ENCODE results near the gene IGFBP1.

The IGFBP1 gene

GRCh38 chr7:45937301-45937700 lies 49.0 kb downstream of the IGFBP1 start:
- no peak overlapping the region for H2BK120ac ChIP-seq (ENCODE audit: low read depth, low read length)
- H3K4me3 ChIP-seq (ENCODE audit: low read length in 2 of 2), result no peak overlapping the region
- no peak overlapping the region for H2AFZ ChIP-seq (ENCODE audit: low read length)
- H2BK12ac ChIP-seq (ENCODE audit: low read length), result no peak overlapping the region
- H3K14ac ChIP-seq (ENCODE audit: low read length), result no peak overlapping the region
- H3K9ac ChIP-seq (ENCODE audit: low read depth, low read length, poor library complexity), result no peak overlapping the region
- H2BK15ac ChIP-seq (ENCODE audit: low read length), result no peak overlapping the region
- H3K9me3 ChIP-seq (replicated peaks in 1 of 2; ENCODE audit: control insufficient read depth in 2 of 2, insufficient read depth in 1 of 2, low read depth in 1 of 2, low read length in 2 of 2), result peaks cover 0 to 5% of the 10 kb centered on the region in 2 donors
- H3K27ac ChIP-seq (replicated peaks; ENCODE audit: low read length), result no peak overlapping the region
- no peak overlapping the region for H3K23ac ChIP-seq (ENCODE audit: low read depth, low read length, poor library complexity)
- H3K4me2 ChIP-seq (ENCODE audit: insufficient read depth, low read length, poor library complexity, severe bottlenecking), result no peak overlapping the region
- no CpG with 5 or more reads among the region's 6 CpGs for WGBS, 2 donors (ENCODE audit: extremely low coverage in 2 of 2, insufficient read length in 2 of 2, insufficient replicate concordance in 1 of 2)
- no peak overlapping the region for H4K8ac ChIP-seq (ENCODE audit: low read depth, low read length)
- no peak for DNase-seq (ENCODE audit: low spot score)
- H3K4ac ChIP-seq (ENCODE audit: low read length), result no peak overlapping the region
- no peak overlapping the region for H2BK5ac ChIP-seq (ENCODE audit: low read length)
- no peaks in the 10 kb centered on the region for H3K27me3 ChIP-seq (ENCODE audit: control insufficient read depth in 3 of 3, insufficient read depth in 3 of 3, low read depth in 1 of 3, low read length in 3 of 3)
- H3K4me1 ChIP-seq (ENCODE audit: control insufficient read depth in 2 of 2, insufficient read depth in 1 of 2, low read depth in 1 of 2, low read length in 2 of 2), result peaks cover 0 to 8% of the 10 kb centered on the region in 2 donors
- H3K18ac ChIP-seq (ENCODE audit: low read length), result no peak overlapping the region
- H3K36me3 ChIP-seq (replicated peaks in 1 of 2; ENCODE audit: control insufficient read depth in 2 of 2, insufficient read depth in 2 of 2, low read length in 2 of 2), result no peaks in the 10 kb centered on the region
- peak overlapping the region; percentile 15 for H2AK5ac ChIP-seq (ENCODE audit: low read depth, low read length)
- no peak overlapping the region for H4K91ac ChIP-seq (ENCODE audit: low read depth, low read length, poor library complexity)
- no peaks in the 10 kb centered on the region for H3K79me1 ChIP-seq (ENCODE audit: low read depth, low read length)

- no peak for DNase-seq (ENCODE audit: low spot score)
- no peak overlapping the region for H2BK5ac ChIP-seq (ENCODE audit: low read length)
- no peak overlapping the region for H2AK5ac ChIP-seq (ENCODE audit: low read depth, low read length)
- H3K4me2 ChIP-seq (ENCODE audit: insufficient read depth, low read length, poor library complexity, severe bottlenecking), result no peak overlapping the region
- H3K79me1 ChIP-seq (ENCODE audit: low read depth, low read length), result no peaks in the 10 kb centered on the region
- H4K91ac ChIP-seq (ENCODE audit: low read depth, low read length, poor library complexity), result no peak overlapping the region
- no peak overlapping the region for H2BK120ac ChIP-seq (ENCODE audit: low read depth, low read length)
- no peak overlapping the region for H3K23ac ChIP-seq (ENCODE audit: low read depth, low read length, poor library complexity)
- no peak overlapping the region for H3K27ac ChIP-seq (replicated peaks; ENCODE audit: low read length)
- H3K27me3 ChIP-seq (ENCODE audit: control insufficient read depth in 3 of 3, insufficient read depth in 3 of 3, low read depth in 1 of 3, low read length in 3 of 3), result no peaks in the 10 kb centered on the region
- no peak overlapping the region for H3K9ac ChIP-seq (ENCODE audit: low read depth, low read length, poor library complexity)
- peak overlapping the region; percentile 15 for H3K18ac ChIP-seq (ENCODE audit: low read length)
- H2BK12ac ChIP-seq (ENCODE audit: low read length), result peak overlapping the region; percentile 59
- no peak overlapping the region for H2BK15ac ChIP-seq (ENCODE audit: low read length)
- H3K9me3 ChIP-seq (replicated peaks in 1 of 2; ENCODE audit: control insufficient read depth in 2 of 2, insufficient read depth in 1 of 2, low read depth in 1 of 2, low read length in 2 of 2), result peaks cover 0 to 5% of the 10 kb centered on the region in 2 donors
- H3K36me3 ChIP-seq (replicated peaks in 1 of 2; ENCODE audit: control insufficient read depth in 2 of 2, insufficient read depth in 2 of 2, low read length in 2 of 2), result no peaks in the 10 kb centered on the region
- H3K4me1 ChIP-seq (ENCODE audit: control insufficient read depth in 2 of 2, insufficient read depth in 1 of 2, low read depth in 1 of 2, low read length in 2 of 2), result peaks cover 0 to 8% of the 10 kb centered on the region in 2 donors
- peak overlapping the region in 1 of 2 donors; percentile 67 for H3K4me3 ChIP-seq (ENCODE audit: low read length in 2 of 2)
- no peak overlapping the region for H2AFZ ChIP-seq (ENCODE audit: low read length)
- H3K14ac ChIP-seq (ENCODE audit: low read length), result no peak overlapping the region
- no peak overlapping the region for H3K4ac ChIP-seq (ENCODE audit: low read length)
- 100% methylated on average over 2 of the region's 2 CpGs; no CpG with 5 or more reads in 1 of the 2 donors for WGBS, 2 donors (ENCODE audit: extremely low coverage in 2 of 2, insufficient read length in 2 of 2, insufficient replicate concordance in 1 of 2)
- no peak overlapping the region for H4K8ac ChIP-seq (ENCODE audit: low read depth, low read length)
Measured at GRCh38 chr7:45937862-45938261, 49.6 kb downstream of the IGFBP1 start.

- H3K9me3 ChIP-seq (replicated peaks in 1 of 2; ENCODE audit: control insufficient read depth in 2 of 2, insufficient read depth in 1 of 2, low read depth in 1 of 2, low read length in 2 of 2), result peaks cover 0 to 5% of the 10 kb centered on the region in 2 donors
- no CpG with 5 or more reads among the region's 22 CpGs for WGBS, 2 donors (ENCODE audit: extremely low coverage in 2 of 2, insufficient read length in 2 of 2, insufficient replicate concordance in 1 of 2)
- no peak overlapping the region for H2BK120ac ChIP-seq (ENCODE audit: low read depth, low read length)
- no peak overlapping the region for H3K4me2 ChIP-seq (ENCODE audit: insufficient read depth, low read length, poor library complexity, severe bottlenecking)
- no peak overlapping the region for H2BK15ac ChIP-seq (ENCODE audit: low read length)
- H3K27ac ChIP-seq (replicated peaks; ENCODE audit: low read length), result no peak overlapping the region
- no peak overlapping the region for H2BK5ac ChIP-seq (ENCODE audit: low read length)
- H2AK5ac ChIP-seq (ENCODE audit: low read depth, low read length), result no peak overlapping the region
- H3K14ac ChIP-seq (ENCODE audit: low read length), result no peak overlapping the region
- peak overlapping the region; percentile 22 for H4K91ac ChIP-seq (ENCODE audit: low read depth, low read length, poor library complexity)
- peaks cover 0 to 8% of the 10 kb centered on the region in 2 donors for H3K4me1 ChIP-seq (ENCODE audit: control insufficient read depth in 2 of 2, insufficient read depth in 1 of 2, low read depth in 1 of 2, low read length in 2 of 2)
- H3K4me3 ChIP-seq (ENCODE audit: low read length in 2 of 2), result no peak overlapping the region
- H3K79me1 ChIP-seq (ENCODE audit: low read depth, low read length), result no peaks in the 10 kb centered on the region
- peak overlapping the region; percentile 62 for H3K18ac ChIP-seq (ENCODE audit: low read length)
- H2BK12ac ChIP-seq (ENCODE audit: low read length), result peak overlapping the region; percentile 2
- no peak overlapping the region for H3K23ac ChIP-seq (ENCODE audit: low read depth, low read length, poor library complexity)
- H3K9ac ChIP-seq (ENCODE audit: low read depth, low read length, poor library complexity), result no peak overlapping the region
- no peaks in the 10 kb centered on the region for H3K27me3 ChIP-seq (ENCODE audit: control insufficient read depth in 3 of 3, insufficient read depth in 3 of 3, low read depth in 1 of 3, low read length in 3 of 3)
- no peak overlapping the region for H2AFZ ChIP-seq (ENCODE audit: low read length)
- H3K36me3 ChIP-seq (replicated peaks in 1 of 2; ENCODE audit: control insufficient read depth in 2 of 2, insufficient read depth in 2 of 2, low read length in 2 of 2), result no peaks in the 10 kb centered on the region
- DNase-seq (ENCODE audit: low spot score), result no peak
- no peak overlapping the region for H3K4ac ChIP-seq (ENCODE audit: low read length)
- H4K8ac ChIP-seq (ENCODE audit: low read depth, low read length), result no peak overlapping the region
Measured at GRCh38 chr7:45938626-45939302, 50.5 kb downstream of the IGFBP1 start.

- Histone ChIP-seq H3K9ac (ENCODE audit: low read depth, low read length, poor library complexity) (no peak overlapping the region), H2BK120ac (ENCODE audit: low read depth, low read length) (no peak overlapping the region), H3K36me3 (replicated peaks in 1 of 2; ENCODE audit: control insufficient read depth in 2 of 2, insufficient read depth in 2 of 2, low read length in 2 of 2) (no peaks in the 10 kb centered on the region), H2BK15ac (ENCODE audit: low read length) (peak overlapping the region; percentile 20), H3K14ac (ENCODE audit: low read length) (peak overlapping the region; percentile 25), H3K27ac (replicated peaks; ENCODE audit: low read length) (no peak overlapping the region), H3K4me2 (ENCODE audit: insufficient read depth, low read length, poor library complexity, severe bottlenecking) (no peak overlapping the region), H4K91ac (ENCODE audit: low read depth, low read length, poor library complexity) (no peak overlapping the region), H2AFZ (ENCODE audit: low read length) (no peak overlapping the region), H3K4me1 (ENCODE audit: control insufficient read depth in 2 of 2, insufficient read depth in 1 of 2, low read depth in 1 of 2, low read length in 2 of 2) (peaks cover 0 to 8% of the 10 kb centered on the region in 2 donors), H3K23ac (ENCODE audit: low read depth, low read length, poor library complexity) (no peak overlapping the region), H3K4ac (ENCODE audit: low read length) (no peak overlapping the region), H3K27me3 (ENCODE audit: control insufficient read depth in 3 of 3, insufficient read depth in 3 of 3, low read depth in 1 of 3, low read length in 3 of 3) (no peaks in the 10 kb centered on the region), H3K18ac (ENCODE audit: low read length) (peak overlapping the region; percentile 67), H2AK5ac (ENCODE audit: low read depth, low read length) (peak overlapping the region; percentile 85), H2BK5ac (ENCODE audit: low read length) (no peak overlapping the region), H3K9me3 (replicated peaks in 1 of 2; ENCODE audit: control insufficient read depth in 2 of 2, insufficient read depth in 1 of 2, low read depth in 1 of 2, low read length in 2 of 2) (peaks cover 0 to 5% of the 10 kb centered on the region in 2 donors), H2BK12ac (ENCODE audit: low read length) (no peak overlapping the region), H4K8ac (ENCODE audit: low read depth, low read length) (no peak overlapping the region), H3K4me3 (ENCODE audit: low read length in 2 of 2) (no peak overlapping the region), H3K79me1 (ENCODE audit: low read depth, low read length) (no peaks in the 10 kb centered on the region)
- DNase-seq (ENCODE audit: low spot score), result no peak
- WGBS, 2 donors (ENCODE audit: extremely low coverage in 2 of 2, insufficient read length in 2 of 2, insufficient replicate concordance in 1 of 2), result no CpG with 5 or more reads among the region's 11 CpGs
Measured at GRCh38 chr7:45939574-45939973, 51.3 kb downstream of the IGFBP1 start.

Measured in neuronal stem cell (in vitro differentiated cells).